Gastrocnemius medialis (tissue), 4 donors: ENCODE data around the gene FRY.

Source experiments
- CTCF ChIP-seq, 5 experiments: fragments of 450-650 bp in 3 of 5; fragments of 200-600 bp in 2 of 5; sonication (generic) in 2 of 5; IDR thresholded peaks in 4 of 5; conservative IDR thresholded peaks in 1 of 5; 1 replicate in 4 of 5; 2 replicates in 1 of 5; pipeline ENCODE4 v1.5.1; 2016 to 2019; ENCODE audit warnings: antibody characterized with exemption in 5 of 5, mild to moderate bottlenecking in 3 of 5, moderate library complexity in 3 of 5
- POLR2A ChIP-seq, 2 donors: fragments of 450-650 bp; IDR thresholded peaks; one replicate each; pipeline ENCODE4 v1.6.1; 2017; ENCODE audit warnings: antibody characterized with exemption in 2 of 2, mild to moderate bottlenecking in 2 of 2, moderate library complexity in 2 of 2

DNA sequence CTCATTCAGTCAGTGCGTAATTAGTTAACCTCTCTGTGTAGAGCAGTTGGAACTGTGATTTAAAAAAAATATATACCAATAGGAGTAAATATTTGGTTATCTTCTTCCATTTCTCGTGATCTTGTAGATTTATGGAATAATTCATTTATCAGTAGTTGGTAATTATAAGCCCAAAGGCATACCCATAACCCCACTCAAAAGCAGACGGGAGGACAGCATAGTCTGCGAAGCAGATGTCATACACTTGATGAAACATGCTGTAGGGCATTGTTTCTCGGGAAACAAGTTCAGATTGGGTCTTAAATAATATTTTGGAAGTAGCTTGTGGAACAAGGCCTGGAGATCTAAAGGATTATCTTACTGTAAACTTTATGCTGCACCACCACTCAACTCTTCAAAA, 119.7 kb downstream of the FRY start:
- no peak for TF ChIP-seq CTCF (IDR thresholded peaks at IDR 0.05 in 4 of 5, conservative IDR thresholded peaks at IDR 0.05 in 1 of 5)
- TF ChIP-seq POLR2A (IDR thresholded peaks at IDR 0.05), result no peak
